ENCODE data around the gene PSD2. TPM values are rescaled to one million over a fixed set of nuclear protein-coding genes. Genes with fewer than 3 reads are reported as not detected.

PSD2 gene
- total RNA-seq, 1 experiment from 2014 or later = 0.79 TPM

GRCh38 chr5:139822553-139823425 is 27.2 kb downstream of the PSD2 start:
- no peak for TF ChIP-seq REST (IDR thresholded peaks at IDR 0.05; ENCODE audit: low read depth)
- no peak for TF ChIP-seq FOSL1 (IDR thresholded peaks at IDR 0.05; ENCODE audit: low read depth)
- POLR2A ChIA-PET = no interaction called here

GRCh38 chr5:139823757-139824355 is 28.2 kb downstream of the PSD2 start:
- intact Hi-C loops (cut with micrococcal nuclease) = no loop called here
- ChIA-PET RAD21 (ENCODE audit: low non-redundant PET in 1 of 2, low total read pairs in 2 of 2, uncharacterized antibody in 2 of 2, unreplicated experiment in 2 of 2) (no interaction called here), POLR2A (no interaction called here), CTCF (no interaction called here)
- no peak overlapping the region for H3K9ac ChIP-seq (ENCODE audit: low read length)
- H3K9me2 ChIP-seq (ENCODE audit: insufficient read depth) = no peaks in the 10 kb centered on the region
- H3K4me3 ChIP-seq (replicated peaks in 1 of 2; ENCODE audit: low read depth in 1 of 2, low read length in 2 of 2) = no peak overlapping the region
- no peak for ATAC-seq
- no peaks in the 10 kb centered on the region for H3K9me3 ChIP-seq (ENCODE audit: control insufficient read depth in 1 of 2, insufficient read depth in 1 of 2, low read depth in 1 of 2, low read length in 2 of 2)
- no peak overlapping the region for H2AFZ ChIP-seq (ENCODE audit: low read depth, low read length, poor library complexity, severe bottlenecking)
- no peak overlapping the region for H3K4me2 ChIP-seq (ENCODE audit: low read length)
- no peaks in the 10 kb centered on the region for H3K27me3 ChIP-seq (ENCODE audit: insufficient read depth, low read length)
- no peaks in the 10 kb centered on the region for H3K36me3 ChIP-seq (ENCODE audit: control insufficient read depth in 1 of 2, insufficient read depth in 2 of 2, low read length in 2 of 2)
- no peak for DNase-seq (ENCODE audit: low read depth, low spot score)
- H3K79me2 ChIP-seq (ENCODE audit: insufficient read depth, low read length) = no peaks in the 10 kb centered on the region
- BruUV-seq (replicated peaks) = no TSS peak
- H4K20me1 ChIP-seq (ENCODE audit: insufficient read depth) = no peaks in the 10 kb centered on the region
- H3K27ac ChIP-seq (ENCODE audit: low read depth, low read length) = no peak overlapping the region
- no peaks in the 10 kb centered on the region for H3K4me1 ChIP-seq (ENCODE audit: control insufficient read depth in 1 of 2, insufficient read depth in 2 of 2, low read length in 2 of 2)
- TF ChIP-seq SRF (IDR thresholded peaks at IDR 0.05; ENCODE audit: low read depth) (no peak), TCF7L2 (IDR thresholded peaks at IDR 0.05; ENCODE audit: borderline replicate concordance, extremely low read depth, insufficient read depth, insufficient read length) (no peak), EZH2phosphoT487 (IDR thresholded peaks at IDR 0.05; ENCODE audit: borderline replicate concordance) (no peak), ZNF274 (IDR thresholded peaks at IDR 0.05; ENCODE audit: low read depth, low read length) (no peak), MAX (IDR thresholded peaks at IDR 0.05) (no peak), ELF1 (IDR thresholded peaks at IDR 0.05; ENCODE audit: borderline replicate concordance, low read depth) (no peak), RAD21 (IDR thresholded peaks at IDR 0.05; ENCODE audit: low read depth) (no peak), FOSL1 (IDR thresholded peaks at IDR 0.05; ENCODE audit: low read depth) (no peak), POLR2A (IDR thresholded peaks at IDR 0.05; ENCODE audit: borderline replicate concordance, extremely low read depth, insufficient read depth, insufficient read length) (no peak), REST (IDR thresholded peaks at IDR 0.05; ENCODE audit: low read depth) (no peak)

More at GRCh38 chr5:139822553-139823425, 27.2 kb downstream of the PSD2 start:
- RAD21 ChIA-PET (ENCODE audit: low non-redundant PET in 1 of 2, low total read pairs in 2 of 2, uncharacterized antibody in 2 of 2, unreplicated experiment in 2 of 2) = no interaction called here
- Histone ChIP-seq H4K20me1 (ENCODE audit: insufficient read depth) (no peaks in the 10 kb centered on the region), H3K36me3 (ENCODE audit: control insufficient read depth in 1 of 2, insufficient read depth in 2 of 2, low read length in 2 of 2) (no peaks in the 10 kb centered on the region), H3K27ac (ENCODE audit: low read depth, low read length) (no peak overlapping the region), H3K4me1 (ENCODE audit: control insufficient read depth in 1 of 2, insufficient read depth in 2 of 2, low read length in 2 of 2) (no peaks in the 10 kb centered on the region), H3K4me3 (replicated peaks in 1 of 2; ENCODE audit: low read depth in 1 of 2, low read length in 2 of 2) (no peak overlapping the region), H3K9me2 (ENCODE audit: insufficient read depth) (no peaks in the 10 kb centered on the region), H3K27me3 (ENCODE audit: insufficient read depth, low read length) (no peaks in the 10 kb centered on the region), H3K9me3 (ENCODE audit: control insufficient read depth in 1 of 2, insufficient read depth in 1 of 2, low read depth in 1 of 2, low read length in 2 of 2) (peaks cover 0 to 4% of the 10 kb centered on the region in 2 experiments; a peak in 1 of 4 replicates), H3K4me2 (ENCODE audit: low read length) (no peak overlapping the region), H3K9ac (ENCODE audit: low read length) (no peak overlapping the region), H2AFZ (ENCODE audit: low read depth, low read length, poor library complexity, severe bottlenecking) (no peak overlapping the region), H3K79me2 (ENCODE audit: insufficient read depth, low read length) (no peaks in the 10 kb centered on the region)
- intact Hi-C loops (cut with micrococcal nuclease) = no loop called here
- ATAC-seq (no peak), DNase-seq (ENCODE audit: low read depth, low spot score) (no peak)
- no TSS peak for BruUV-seq (replicated peaks)
- CTCF ChIA-PET = no interaction called here
